HS-5 (cell line): Measurements from ENCODE around the gene ITPKC.
A peak's percentile ranks its signal among the peaks of the same experiment; 100 is the strongest.
"Not testable (repeated sequence)": the region's sequence is repeated elsewhere in the genome, so short reads cannot be mapped to it uniquely, and the experiment has no call there.

ENCODE experiments used
- DNase-seq: peaks from one replicate; pipeline ENCODE4 v3.0.0-alpha.2; 2012; ENCODE audit warnings: low read depth

The ITPKC gene

DNA sequence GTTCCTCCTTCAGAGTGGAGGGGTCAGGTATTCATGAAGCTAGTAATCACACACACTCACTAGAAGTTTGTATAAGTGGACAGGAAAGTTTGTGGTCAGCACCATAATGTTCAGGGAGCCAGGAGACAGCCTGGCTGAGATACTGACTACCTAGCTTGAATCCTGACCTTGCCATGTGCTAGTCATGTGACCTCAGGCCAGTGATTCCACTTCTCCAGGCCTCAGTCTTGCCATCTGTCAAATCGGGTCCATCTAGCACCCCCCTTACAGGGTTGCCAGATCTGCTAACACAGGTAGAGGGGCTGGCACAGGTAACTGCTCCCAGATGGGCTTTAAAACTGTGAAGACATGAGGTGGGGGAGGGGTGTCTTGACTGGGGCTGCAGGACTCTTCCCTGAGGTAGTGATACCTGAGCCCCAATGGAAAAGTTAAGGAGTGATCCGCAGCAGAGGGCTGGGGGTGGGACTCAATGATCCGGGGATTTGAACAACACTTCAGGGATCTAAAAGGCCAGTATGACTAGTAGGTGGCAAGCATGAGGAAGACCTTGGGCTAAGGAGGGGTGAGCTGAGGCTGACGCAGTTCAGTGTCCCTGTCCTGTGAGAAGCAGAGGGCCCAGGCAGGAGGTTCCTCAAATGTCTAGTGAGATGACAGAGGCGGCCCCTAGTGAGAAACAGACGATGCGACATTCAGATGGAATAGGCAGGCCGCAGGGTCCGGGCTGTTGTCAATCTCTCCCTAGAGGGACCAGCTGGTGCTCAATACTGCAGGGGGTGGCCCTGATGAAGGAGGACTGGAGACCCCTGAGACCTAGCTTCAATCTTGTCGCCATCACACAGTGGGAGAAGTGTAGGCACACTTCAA lies 24.8 kb downstream of the ITPKC start:
- DNase-seq = no peak

- DNase-seq = no peak
These were observed 25.6 kb downstream of the ITPKC start for GRCh38 chr19:40742477-40742876.

DNA sequence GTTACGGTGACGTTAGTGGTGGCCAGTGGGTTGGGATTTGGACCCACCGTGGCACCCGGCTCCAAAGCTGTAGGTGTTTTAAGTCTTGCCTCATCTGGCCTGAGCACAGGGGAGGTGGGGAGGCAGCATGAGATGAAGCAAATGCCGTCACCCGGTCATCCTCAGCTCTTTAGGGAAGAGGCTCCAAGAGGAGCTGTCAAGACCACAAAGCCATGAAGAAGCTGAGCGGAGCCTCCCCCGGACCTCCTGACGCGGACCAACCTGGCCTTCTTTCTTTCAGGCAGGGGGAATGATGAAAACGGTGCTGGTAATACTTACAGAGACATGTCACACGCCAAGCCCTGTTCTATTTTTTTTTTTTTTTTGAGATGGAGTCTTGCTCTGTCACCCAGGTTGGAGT lies 26.0 kb downstream of the ITPKC start:
- no peak for DNase-seq

- DNase-seq = no peak
These were observed 27.0 kb downstream of the ITPKC start for GRCh38 chr19:40743926-40744325.

DNA sequence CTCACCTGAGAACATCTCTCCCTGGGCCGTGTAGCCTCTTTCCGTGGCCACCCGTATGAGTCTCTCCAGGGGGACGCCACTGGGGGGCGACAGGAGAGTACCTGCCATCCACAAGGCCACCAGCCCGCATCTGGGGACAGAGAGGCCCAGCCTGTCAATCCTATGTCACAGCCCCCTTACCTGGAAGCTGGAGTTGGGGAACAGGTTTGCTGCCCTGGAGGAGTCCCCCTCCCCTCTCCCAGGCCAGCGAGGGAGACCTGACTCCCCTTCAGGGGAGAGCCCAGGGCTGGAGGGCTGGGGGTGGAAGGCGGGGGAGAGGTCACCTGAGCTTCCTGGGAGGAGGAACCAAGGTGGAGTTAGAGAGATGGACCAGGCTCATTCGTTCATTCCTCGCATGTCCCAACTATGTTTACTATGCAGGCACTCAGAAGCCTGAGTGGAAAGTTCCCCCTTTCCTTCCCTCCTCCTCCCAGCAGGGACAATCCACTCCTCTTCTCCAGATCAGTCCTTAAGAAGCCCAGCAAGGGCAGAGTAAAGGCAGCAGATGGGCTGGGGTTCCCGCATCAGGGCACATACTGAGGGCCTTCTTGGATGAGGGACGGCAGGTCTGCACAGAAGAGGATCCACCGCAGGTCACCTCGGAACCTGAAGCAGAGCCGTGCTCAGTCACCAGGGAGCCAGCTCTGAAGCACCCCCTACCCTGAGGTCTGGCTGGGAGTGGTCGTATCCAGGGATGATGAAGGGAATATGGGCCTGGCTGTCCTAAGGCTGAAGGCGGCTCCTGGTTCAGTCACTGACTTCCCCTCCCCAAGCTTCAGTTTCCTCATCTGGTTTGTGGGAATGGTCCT lies 27.9 kb downstream of the ITPKC start:
- DNase-seq = no peak

DNA sequence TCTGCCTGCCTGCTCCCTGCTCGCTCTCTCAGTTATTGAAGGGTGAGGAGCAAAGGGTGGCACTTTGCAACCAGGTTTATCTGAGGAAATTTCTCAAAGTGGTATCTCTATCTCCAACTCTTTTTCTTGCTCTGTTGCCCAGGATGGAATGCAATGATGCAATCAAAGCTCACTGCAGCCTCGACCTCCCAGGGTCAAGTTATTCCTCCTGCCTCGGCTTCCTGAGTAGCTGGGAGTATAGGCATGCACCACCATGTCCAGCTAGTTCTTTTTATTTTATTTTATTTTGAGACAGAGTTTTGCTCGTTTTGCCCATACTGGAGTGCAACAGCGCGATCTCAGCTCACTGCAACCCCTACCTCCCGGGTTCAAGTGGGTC lies 28.5 kb downstream of the ITPKC start:
- DNase-seq = no peak

DNA sequence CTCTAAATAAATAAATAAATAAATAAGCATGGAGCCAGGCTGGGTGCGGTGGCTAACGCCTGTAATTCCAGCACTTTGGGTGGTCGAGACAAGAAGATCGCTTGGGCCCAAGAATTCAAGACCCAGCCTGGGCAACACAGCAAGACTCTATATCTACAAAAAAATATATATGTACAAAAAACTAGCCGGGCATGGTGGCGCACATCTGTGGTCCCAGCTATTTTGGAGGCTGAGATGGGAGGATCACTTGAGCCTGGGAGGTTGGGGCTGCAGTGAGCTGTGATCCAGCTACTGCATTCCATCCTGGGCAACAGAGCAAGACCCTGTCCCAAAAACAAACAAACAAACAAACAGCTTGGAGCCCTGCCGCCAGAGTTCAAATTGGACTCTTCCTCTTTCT lies 30.6 kb downstream of the ITPKC start:
- no peak for DNase-seq

GRCh38 chr19:40750058-40750873 lies 33.4 kb downstream of the ITPKC start, which contains the start of gene ACTMAP:
Gene ACTMAP (minus strand): TSS chr19:40750477. CDS start chr19:40749803, 674 bp downstream.
- peak; percentile 99 for DNase-seq

DNA sequence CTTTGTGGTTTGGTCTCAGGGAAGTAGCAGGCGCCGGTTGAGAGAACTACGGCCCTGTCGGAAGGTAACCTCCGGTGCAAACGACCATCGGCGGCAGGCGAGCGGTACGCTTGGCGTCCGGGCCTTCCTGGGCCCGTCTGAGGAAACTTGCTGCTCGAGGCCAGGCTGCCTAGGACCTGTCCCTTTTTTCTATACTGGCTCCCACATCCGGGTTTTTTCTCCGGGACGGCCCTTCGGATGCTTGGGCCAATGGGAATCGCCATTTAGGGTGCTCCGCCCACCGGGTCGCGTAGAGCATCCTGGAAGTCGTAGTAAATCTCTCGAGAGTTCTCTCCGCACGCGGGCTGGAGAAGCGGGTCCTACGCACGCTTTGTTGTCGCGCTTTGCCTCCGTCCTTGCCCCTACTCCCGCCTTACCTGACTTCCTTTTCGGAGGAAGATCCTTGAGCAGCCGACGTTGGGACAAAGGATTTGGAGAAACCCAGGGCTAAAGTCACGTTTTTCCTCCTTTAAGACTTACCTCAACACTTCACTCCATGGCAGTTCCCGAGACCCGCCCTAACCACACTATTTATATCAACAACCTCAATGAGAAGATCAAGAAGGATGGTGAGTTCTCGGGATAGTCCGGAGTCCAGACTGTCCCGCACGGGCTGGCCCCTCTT lies 34.1 kb downstream of the ITPKC start, which contains the start of gene SNRPA:
Gene SNRPA, plus strand, starts transcription at position 330 of the 664 bp plus-strand sequence. Its CDS starts 206 bp downstream, at position 536.
- DNase-seq = peak; percentile 94

DNA sequence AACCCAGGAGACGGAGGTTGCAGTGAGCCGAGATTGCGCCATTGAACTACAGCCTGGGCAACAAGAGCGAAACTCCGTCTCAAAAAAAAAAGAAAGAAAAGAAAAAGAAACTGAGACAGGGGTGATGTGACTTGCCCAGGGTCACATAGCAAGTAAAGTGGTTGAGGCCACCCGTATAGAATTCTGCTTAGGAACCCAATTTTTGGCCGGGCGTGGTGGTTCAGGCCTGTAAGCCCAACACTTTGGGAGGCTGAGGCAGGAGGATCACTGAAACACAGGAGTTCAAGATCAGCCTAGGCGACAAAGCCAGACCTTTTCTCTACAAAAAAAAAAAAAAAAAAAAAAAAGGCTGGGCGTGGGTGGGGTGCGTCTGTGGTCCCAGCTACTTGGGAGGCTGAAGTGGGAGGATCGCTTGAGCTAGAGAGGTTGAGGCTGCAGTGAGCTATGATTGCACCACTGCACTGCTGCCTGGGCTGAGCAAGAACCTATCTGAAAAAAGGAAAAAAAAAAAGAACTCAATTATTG lies 35.4 kb downstream of the ITPKC start:
- DNase-seq = no peak

DNA sequence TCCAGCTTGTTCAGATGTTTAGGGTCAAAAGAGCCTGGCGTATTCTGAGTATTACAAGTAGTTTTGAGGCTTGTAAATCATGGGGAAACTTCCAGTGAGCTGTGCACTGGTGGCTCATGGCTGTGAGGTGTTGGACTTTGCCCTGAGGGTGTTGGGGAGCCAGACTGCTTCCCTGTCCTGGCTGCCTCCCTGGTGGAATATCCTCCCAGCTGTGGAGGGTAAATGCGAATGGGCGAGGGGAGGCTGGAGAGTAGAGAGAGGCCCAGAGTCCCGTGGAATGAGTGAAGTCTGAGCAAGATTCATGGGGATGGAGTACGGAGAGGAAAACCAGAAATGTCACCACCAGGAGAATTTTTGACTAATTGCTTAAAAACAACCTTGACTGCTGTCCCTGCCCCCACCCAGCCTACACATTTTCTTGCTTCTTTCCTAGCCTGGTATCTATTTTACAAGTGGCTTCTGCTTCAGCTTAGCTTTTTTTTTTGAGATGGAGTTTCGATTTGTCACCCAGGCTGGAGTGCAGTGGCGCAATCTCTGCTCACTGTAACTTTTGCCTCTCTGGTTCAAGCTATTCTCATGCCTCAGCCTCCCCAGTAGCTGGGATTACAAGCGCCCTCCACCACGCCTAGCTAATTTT lies 37.8 kb downstream of the ITPKC start:
- DNase-seq = no peak

DNA sequence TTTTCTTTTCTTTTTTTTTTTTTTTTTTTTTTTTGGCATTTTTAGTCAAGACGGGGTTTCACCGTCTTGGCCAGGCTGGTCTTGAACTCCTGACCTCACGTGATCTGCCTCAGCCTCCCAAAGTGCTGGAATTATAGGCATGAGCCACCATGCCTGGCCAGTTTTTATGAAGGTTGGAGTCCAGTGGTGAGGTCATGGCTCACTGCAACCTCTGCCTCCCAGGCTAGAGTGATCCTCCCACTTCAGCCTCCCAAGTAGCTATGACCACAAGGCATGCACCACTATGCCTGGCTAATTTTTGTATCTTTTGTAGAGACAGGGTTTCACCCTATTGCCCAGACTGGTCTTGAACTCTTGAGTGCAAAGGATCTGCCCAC lies 38.3 kb downstream of the ITPKC start:
- DNase-seq = no peak

DNA sequence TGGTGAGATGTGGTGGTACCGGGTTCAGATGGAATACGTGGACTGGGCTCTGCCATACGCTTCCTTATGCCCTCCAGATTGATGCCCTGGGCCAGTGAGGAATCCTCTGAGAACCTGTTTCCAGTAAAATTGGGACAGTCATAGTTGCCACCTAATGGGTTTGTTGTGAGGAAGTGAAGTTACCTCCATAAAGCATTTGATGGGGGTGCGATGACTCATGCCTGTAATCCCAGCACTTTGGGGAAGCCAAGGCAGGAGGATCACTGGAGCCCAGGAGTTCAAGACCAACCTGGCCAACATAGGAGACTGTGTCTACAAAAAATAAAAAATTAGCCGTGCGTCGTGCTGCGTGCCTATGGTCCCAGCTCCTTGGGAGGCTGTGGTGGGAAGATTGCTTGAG lies 38.9 kb downstream of the ITPKC start:
- DNase-seq = no peak

- no peak for DNase-seq
These were observed 39.7 kb downstream of the ITPKC start for GRCh38 chr19:40756502-40757110.

GRCh38 chr19:40758491-40758890 lies 41.6 kb downstream of the ITPKC start:
- DNase-seq = no peak

DNA sequence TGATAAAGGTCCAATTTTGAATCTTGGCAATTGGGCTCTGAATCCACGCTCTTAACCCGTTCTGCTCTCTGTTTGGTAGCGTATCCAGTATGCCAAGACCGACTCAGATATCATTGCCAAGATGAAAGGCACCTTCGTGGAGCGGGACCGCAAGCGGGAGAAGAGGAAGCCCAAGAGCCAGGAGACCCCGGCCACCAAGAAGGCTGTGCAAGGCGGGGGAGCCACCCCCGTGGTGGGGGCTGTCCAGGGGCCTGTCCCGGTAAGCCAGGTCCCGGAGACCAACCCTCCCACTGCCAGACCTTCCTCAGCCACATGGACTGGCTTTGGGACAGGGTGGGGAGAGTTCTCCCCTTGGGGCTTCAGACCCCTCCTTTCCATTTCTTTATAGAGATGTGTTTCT lies 42.4 kb downstream of the ITPKC start:
- no peak for DNase-seq

- no peak for DNase-seq
These were observed 46.0 kb downstream of the ITPKC start for GRCh38 chr19:40762754-40763470.

DNA sequence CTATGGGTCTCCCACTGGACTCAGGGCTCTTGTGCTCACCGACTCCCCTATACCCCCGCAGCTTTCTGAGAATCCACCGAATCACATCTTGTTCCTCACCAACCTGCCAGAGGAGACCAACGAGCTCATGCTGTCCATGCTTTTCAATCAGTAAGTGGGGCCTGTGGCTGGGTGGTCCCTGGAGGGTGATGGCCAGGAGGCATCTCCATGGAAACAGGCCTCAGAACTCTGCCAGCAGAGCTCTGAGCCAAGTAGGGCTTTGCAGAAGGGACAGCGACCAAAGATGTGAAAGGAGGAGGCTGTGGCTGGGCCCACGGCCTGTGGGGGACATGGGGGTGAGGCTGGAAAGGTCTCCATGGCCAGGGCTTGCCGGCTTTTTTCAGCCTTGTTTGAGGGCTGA lies 46.6 kb downstream of the ITPKC start:
- DNase-seq = no peak

DNA sequence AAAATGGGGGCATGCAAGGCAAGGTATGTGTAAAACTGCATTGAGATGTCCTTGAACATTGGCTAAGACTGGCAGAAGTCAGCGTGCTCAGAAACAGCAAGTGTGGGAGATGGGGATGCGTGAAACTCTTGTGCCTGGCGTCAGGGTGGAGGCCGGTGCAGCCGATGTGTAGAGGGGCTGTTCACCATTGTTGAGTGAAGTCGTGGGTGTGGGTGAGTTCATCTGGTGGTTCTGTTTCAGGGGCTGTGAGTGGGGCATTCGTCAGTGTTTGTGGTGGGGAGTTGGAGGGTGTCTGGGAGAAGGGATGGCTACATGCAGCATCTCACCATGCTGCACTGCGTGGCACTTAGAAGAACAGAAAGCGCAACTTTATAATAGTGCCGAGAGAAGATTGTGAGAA lies 47.1 kb downstream of the ITPKC start:
- DNase-seq = no peak

- not testable (repeated sequence) for DNase-seq
These were observed 49.5 kb downstream of the ITPKC start for GRCh38 chr19:40766385-40766784.
